ENCODE data around the gene LAG3.
A peak's percentile ranks its signal among the peaks of the same experiment; 100 is the strongest.

Gene LAG3

DNA sequence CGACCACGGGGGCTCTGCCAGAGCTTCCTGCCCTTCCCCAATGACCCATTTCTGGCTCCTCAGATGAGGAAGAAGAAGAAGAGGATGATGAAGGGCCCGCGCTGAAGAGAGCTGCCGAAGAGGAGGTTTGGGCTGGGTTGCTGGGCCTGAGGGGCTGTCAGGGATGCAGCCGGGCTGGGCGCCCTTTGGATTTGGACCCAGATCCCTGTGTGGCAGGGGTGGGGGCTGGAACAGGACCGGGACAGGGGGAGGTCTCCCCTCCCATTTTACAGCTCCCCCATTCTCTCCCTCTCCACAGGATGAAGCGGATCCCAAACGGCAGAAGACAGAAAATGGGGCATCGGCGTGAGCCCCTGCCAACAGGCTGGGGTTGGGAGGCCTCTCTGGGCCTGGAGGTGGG lies 2.2 kb upstream of the LAG3 start:
- TF ChIP-seq, protein P1, sequence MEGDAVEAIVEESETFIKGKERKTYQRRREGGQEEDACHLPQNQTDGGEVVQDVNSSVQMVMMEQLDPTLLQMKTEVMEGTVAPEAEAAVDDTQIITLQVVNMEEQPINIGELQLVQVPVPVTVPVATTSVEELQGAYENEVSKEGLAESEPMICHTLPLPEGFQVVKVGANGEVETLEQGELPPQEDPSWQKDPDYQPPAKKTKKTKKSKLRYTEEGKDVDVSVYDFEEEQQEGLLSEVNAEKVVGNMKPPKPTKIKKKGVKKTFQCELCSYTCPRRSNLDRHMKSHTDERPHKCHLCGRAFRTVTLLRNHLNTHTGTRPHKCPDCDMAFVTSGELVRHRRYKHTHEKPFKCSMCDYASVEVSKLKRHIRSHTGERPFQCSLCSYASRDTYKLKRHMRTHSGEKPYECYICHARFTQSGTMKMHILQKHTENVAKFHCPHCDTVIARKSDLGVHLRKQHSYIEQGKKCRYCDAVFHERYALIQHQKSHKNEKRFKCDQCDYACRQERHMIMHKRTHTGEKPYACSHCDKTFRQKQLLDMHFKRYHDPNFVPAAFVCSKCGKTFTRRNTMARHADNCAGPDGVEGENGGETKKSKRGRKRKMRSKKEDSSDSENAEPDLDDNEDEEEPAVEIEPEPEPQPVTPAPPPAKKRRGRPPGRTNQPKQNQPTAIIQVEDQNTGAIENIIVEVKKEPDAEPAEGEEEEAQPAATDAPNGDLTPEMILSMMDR (IDR thresholded peaks at IDR 0.05; ENCODE audit: control extremely low read depth, extremely low read depth, low read depth, missing control alignments) = no peak
- DNase-seq (ENCODE audit: extremely low spot score) = no peak
- ChIA-PET POLR2A (no interaction called here), CTCF (interaction anchor here (2.6 to 8.0 kb wide), 3 partner anchors 9 to 17 kb away, joined by 7 to 117 read pairs (median 33); partner anchors contain the start of gene MLF2)

DNA sequence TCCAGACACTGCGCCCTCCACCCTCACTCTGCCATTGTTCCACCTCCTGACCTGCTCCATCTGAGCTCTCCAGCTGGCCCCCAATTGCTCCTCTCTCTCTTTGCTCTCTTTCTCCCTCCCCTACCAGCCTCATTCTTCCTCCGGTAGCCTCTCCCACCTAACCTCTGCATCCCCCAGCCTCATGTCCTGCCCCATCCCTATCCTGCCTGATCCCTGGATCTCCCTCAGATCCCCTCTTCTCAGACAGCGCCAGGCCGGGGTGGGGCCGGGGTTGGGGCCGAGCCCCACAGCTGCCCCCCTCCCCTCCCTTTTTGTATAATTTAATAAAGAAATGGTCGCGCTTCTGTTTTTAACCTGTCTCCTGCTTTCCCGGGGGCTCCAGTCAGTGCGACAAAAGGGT lies 1.7 kb upstream of the LAG3 start:
- TF ChIP-seq, protein P1 (IDR thresholded peaks at IDR 0.05; ENCODE audit: control extremely low read depth, extremely low read depth, low read depth, missing control alignments) = no peak
- ChIA-PET POLR2A (no interaction called here), CTCF (interaction anchor here (1.0 to 8.0 kb wide), 7 partner anchors 8 to 62 kb away, joined by 3 to 117 read pairs (median 5); partner anchors contain the start of gene MLF2)
- no peak for DNase-seq (ENCODE audit: extremely low spot score)

DNA sequence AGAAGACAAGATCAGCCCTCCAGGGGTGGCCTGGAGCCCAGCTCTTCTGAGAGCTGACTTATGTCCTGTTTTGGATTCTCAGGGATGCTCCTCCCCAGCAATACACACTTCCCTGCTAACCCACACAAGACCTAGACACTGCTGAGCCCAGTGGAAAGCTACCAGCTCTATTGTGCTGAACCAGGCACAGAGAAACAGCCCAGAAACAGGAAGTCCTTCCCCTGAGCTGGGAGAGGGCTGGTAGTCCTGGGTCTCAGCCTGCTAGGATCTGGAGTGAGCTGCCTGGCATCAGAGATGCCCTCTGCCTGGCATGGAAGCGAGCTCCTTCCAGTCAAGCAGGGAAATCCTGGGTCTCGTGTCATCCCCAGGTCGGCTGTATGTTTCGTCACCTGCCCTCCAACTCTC lies 1.2 kb upstream of the LAG3 start:
- ChIA-PET POLR2A (interaction anchor here (0.6 to 1.4 kb wide), 2 partner anchors 82 to 96 kb away, joined by 6 to 10 read pairs; partner anchors contain the start of genes TPI1 and ZNF384), CTCF (interaction anchor here (1.0 to 8.0 kb wide), 8 partner anchors 8 to 62 kb away, joined by 3 to 117 read pairs (median 4); partner anchors contain the start of gene MLF2)
- no peak for DNase-seq (ENCODE audit: extremely low spot score)
- TF ChIP-seq, protein P1 (IDR thresholded peaks at IDR 0.05; ENCODE audit: control extremely low read depth, extremely low read depth, low read depth, missing control alignments) = no peak

DNA sequence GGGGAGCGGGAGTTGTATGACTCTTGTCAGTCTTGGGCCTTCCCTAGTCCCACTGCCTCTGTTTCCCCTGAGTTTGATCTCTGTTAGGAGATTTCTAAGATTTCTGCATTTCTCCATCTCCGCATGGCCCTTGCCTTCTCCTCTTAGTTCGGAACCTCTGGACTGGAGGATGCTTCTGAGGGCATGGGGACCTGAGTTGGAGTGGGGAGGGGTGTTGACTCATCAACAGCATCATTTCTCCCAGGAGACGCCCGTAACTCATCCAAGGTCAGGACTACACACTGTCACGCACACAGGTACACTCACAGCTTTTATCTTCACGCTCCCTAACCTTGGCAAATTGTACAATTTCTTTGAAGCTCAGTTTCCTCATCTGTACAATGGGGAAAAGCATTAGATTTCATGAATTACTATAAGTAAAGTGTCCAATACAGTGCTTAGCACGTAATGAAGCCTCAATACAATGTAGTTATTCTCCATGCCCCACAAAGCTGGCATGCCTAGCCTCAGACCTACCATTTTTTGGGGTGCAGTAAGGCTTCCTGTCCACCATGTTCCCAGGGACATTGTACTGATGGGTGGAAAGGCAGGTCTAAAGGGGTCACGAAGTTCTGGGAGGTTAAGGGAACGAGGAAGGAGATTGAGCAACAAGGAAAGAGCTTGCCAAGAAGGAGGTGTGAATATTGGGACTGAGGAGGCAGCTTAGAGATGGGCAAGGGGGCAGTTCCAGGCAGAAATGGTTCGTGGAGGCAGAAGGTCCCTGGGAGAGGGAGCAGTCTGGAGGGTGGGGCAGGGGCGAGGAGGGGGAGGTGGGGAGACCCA lies 600 bp upstream of the LAG3 start:
- DNase-seq (ENCODE audit: extremely low spot score) = no peak
- TF ChIP-seq, protein P1 (IDR thresholded peaks at IDR 0.05; ENCODE audit: control extremely low read depth, extremely low read depth, low read depth, missing control alignments) = no peak
- ChIA-PET CTCF (interaction anchor here (0.9 to 8.0 kb wide), 9 partner anchors 7 to 61 kb away, joined by 3 to 117 read pairs (median 3); partner anchors contain the start of gene MLF2), POLR2A (interaction anchor here (0.6 to 1.4 kb wide), 3 partner anchors 82 to 238 kb away, joined by 3 to 10 read pairs (median 6); partner anchors contain the start of genes TPI1 and ZNF384)

DNA sequence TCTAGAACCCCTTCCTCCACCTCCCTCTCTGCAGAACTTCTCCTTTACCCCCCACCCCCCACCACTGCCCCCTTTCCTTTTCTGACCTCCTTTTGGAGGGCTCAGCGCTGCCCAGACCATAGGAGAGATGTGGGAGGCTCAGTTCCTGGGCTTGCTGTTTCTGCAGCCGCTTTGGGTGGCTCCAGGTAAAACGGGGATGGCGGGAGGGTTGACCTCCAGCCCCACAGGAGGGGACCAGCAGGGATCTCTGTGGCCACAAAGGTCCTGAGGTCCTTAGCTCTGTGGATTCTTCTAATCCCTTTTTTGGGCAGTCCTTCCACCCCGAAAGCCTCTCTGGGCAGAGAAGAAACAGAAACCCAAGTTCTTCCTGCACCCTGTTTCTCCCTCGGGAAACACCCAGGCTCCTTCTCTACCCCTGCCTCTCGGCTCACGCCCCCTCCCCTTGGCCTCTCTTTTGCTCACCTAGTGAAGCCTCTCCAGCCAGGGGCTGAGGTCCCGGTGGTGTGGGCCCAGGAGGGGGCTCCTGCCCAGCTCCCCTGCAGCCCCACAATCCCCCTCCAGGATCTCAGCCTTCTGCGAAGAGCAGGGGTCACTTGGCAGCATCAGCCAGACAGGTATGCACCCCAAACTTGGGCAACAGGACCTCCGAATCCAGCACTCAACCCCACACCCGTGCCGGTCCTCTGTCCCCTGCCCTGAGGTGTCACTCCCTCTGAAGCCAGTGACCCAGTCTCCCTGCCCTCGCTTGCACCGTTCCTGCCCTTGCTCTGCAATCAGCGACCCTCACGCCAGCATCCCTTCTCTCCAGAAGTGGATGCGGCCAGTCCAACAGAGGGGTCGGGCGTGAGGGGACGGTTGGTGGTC lies 638 bp downstream of the LAG3 start:
- TF ChIP-seq, protein P1 (IDR thresholded peaks at IDR 0.05; ENCODE audit: control extremely low read depth, extremely low read depth, low read depth, missing control alignments) = no peak
- POLR2A ChIA-PET = no interaction called here
- DNase-seq (ENCODE audit: extremely low spot score) = peak; percentile 54
- CTCF ChIA-PET = interaction anchor here (0.6 to 3.6 kb wide), 4 partner anchors 10 to 61 kb away, joined by 3 to 33 read pairs (median 5); partner anchors contain the start of gene MLF2
